ENCODE results near the gene DDX52.

- TF ChIP-seq EP300 (IDR thresholded peaks at IDR 0.05): no peak
- no peak for TF ChIP-seq CTCF (IDR thresholded peaks at IDR 0.05)
- no peak for TF ChIP-seq POLR2AphosphoS5 (IDR thresholded peaks at IDR 0.05)
- no peak for TF ChIP-seq POLR2A (IDR thresholded peaks at IDR 0.05)
Observed at GRCh38 chr17:37647856-37648255, 4.6 kb upstream of the DDX52 start.

Measured in sigmoid colon (tissue), 4 donors.